K562 (cell line): ENCODE data around the gene CCDC167. TPM values are rescaled to one million over a fixed set of nuclear protein-coding genes. Genes with fewer than 3 reads are reported as not detected.

ENCODE experiments used
- BRD4 ChIP-seq: fragments of 200-600 bp; sonication (generic); IDR thresholded peaks from 2 replicates; pipeline ENCODE4 v1.6.1; 2017; ENCODE audit warnings: inconsistent platforms
- DDX20 ChIP-seq: fragments of 450-650 bp; IDR thresholded peaks from 2 replicates; pipeline ENCODE4 v1.6.1; 2016; ENCODE audit warnings: missing genetic modification characterization, low read depth, mild to moderate bottlenecking, missing compliant biosample characterization, moderate library complexity
- FOXK1 ChIP-seq: sonication (generic); formaldehyde crosslinking; IDR thresholded peaks from 2 replicates; pipeline ENCODE4 v1.8.0; 2022; ENCODE audit warnings: missing genetic modification reagents, mild to moderate bottlenecking, borderline replicate concordance
- ILK ChIP-seq: fragments of 450-650 bp; IDR thresholded peaks from 2 replicates; pipeline ENCODE4 v1.6.1; 2016; ENCODE audit warnings: missing genetic modification characterization, low read depth, mild to moderate bottlenecking, missing compliant biosample characterization, moderate library complexity, borderline replicate concordance
- KLF10 ChIP-seq: fragments of 250-450 bp; sonication (Bioruptor Pico); IDR thresholded peaks from 2 replicates; pipeline ENCODE4 v1.6.1; 2021; ENCODE audit warnings: matching md5 sums
- MAFF ChIP-seq: IDR thresholded peaks from 2 replicates; pipeline ENCODE4 v1.6.1; 2012; ENCODE audit warnings: low read length, improper control_type of control experiment
- NR2F6 ChIP-seq: fragments of 450-650 bp; formaldehyde crosslinking; IDR thresholded peaks from 2 replicates; pipeline ENCODE4 v1.4.0; 2020; ENCODE audit warnings: mild to moderate bottlenecking
- NR4A1 ChIP-seq, 2 experiments: fragments of 250-450 bp in 1 of 2; fragments of 450-650 bp in 1 of 2; sonication (Bioruptor Pico) in 1 of 2; IDR thresholded peaks; 2 replicates each; pipeline versions ENCODE4 v1.4.0 to v1.6.1; 2016 to 2020; ENCODE audit warnings: mild to moderate bottlenecking in 2 of 2, missing compliant biosample characterization in 1 of 2, missing genetic modification characterization in 1 of 2, moderate library complexity in 1 of 2
- POLR2A ChIP-seq: fragments of 450-650 bp; conservative IDR thresholded peaks from 2 replicates; pipeline ENCODE4 v1.6.1; 2016
- RBM14 ChIP-seq: fragments of 200-400 bp; formaldehyde crosslinking; IDR thresholded peaks from 2 replicates; pipeline ENCODE4 v1.6.1; 2018; ENCODE audit warnings: low read depth, mild to moderate bottlenecking, low read length, moderate library complexity, borderline replicate concordance; ENCODE audit not compliant: insufficient read depth
- TSC22D4 ChIP-seq: fragments of 450-650 bp; IDR thresholded peaks from 2 replicates; pipeline ENCODE4 v1.6.1; 2016; ENCODE audit warnings: missing genetic modification characterization, missing biosample characterization, control low read depth
- U2AF1 ChIP-seq: fragments of 200-400 bp; formaldehyde crosslinking; optimal IDR thresholded peaks from 2 replicates; pipeline ENCODE3; 2017; ENCODE audit warnings: mild to moderate bottlenecking, low read depth, low read length, moderate library complexity
- ZNF253 ChIP-seq: fragments of 250-450 bp; sonication (Bioruptor Pico); conservative IDR thresholded peaks from 2 replicates; pipeline ENCODE4 v1.6.1; 2021; ENCODE audit warnings: mild to moderate bottlenecking
- ZSCAN29 ChIP-seq: fragments of 450-650 bp; IDR thresholded peaks from 2 replicates; pipeline ENCODE4 v1.6.1; 2017
- polyA plus RNA-seq, 8 experiments: library from polyadenylated mRNA; depleted of rRNA in 4 of 8; stranded (reverse) in 5 of 8; unstranded in 3 of 8; fragments of >200 nt; fragmentation: Nextera tagmentation in 2 of 8; fragmentation: Illumina TruSeq in 1 of 8; extraction: Ambion mirVana in 2 of 8; extraction: Trizol in 1 of 8; gene quantifications; 2 replicates each; pipeline versions ENCODE4 v1.2.1 to v1.2.3, GENCODE V29; 2011 to 2014; ENCODE audit warnings: inconsistent platforms in 1 of 8, missing spikeins in 1 of 8
- total RNA-seq, 7 experiments: library from RNA; depleted of rRNA in 6 of 7; stranded (reverse); fragments of >200 nt in 6 of 7; fragmentation: Illumina TruSeq in 2 of 7; extraction: Trizol in 2 of 7; gene quantifications; 2 replicates each; pipeline versions ENCODE4 v1.2.1 to v1.2.3, GENCODE V29; 2011 to 2021; ENCODE audit warnings: low replicate concordance in 1 of 7
- TF ChIP-seq, protein P1 (sequence below), 2 experiments: IDR thresholded peaks; 2 replicates each; pipeline ENCODE4 v1.6.1; 2011; ENCODE audit warnings: borderline replicate concordance in 1 of 2, control low read depth in 1 of 2, low read depth in 1 of 2, low read length in 1 of 2, mild to moderate bottlenecking in 1 of 2, mixed read lengths in 1 of 2, moderate library complexity in 1 of 2; ENCODE audit not compliant: insufficient read depth in 1 of 2, insufficient read length in 1 of 2, poor library complexity in 1 of 2, severe bottlenecking in 1 of 2; ENCODE audit errors: extremely low read depth in 1 of 2
- TF ChIP-seq, protein P2 (sequence below): fragments of 450-650 bp; formaldehyde crosslinking; IDR thresholded peaks from 2 replicates; pipeline ENCODE4 v1.4.0; 2020; ENCODE audit warnings: mild to moderate bottlenecking, mixed read lengths
- TF ChIP-seq, protein P3 (sequence below): fragments of 450-650 bp; IDR thresholded peaks from 2 replicates; pipeline ENCODE4 v1.6.1; 2016; ENCODE audit warnings: low read depth, mild to moderate bottlenecking, moderate library complexity
- TF ChIP-seq, protein P4 (sequence below): fragments of 250-450 bp; sonication (Bioruptor Pico); IDR thresholded peaks from 2 replicates; pipeline ENCODE4 v1.8.0; 2022; ENCODE audit warnings: inconsistent platforms, mild to moderate bottlenecking, moderate library complexity, borderline replicate concordance
- TF ChIP-seq, protein P5 (sequence below): fragments of 250-450 bp; sonication (Bioruptor Pico); IDR thresholded peaks from 2 replicates; pipeline ENCODE4 v1.4.0; 2020; ENCODE audit warnings: mild to moderate bottlenecking

The CCDC167 gene
- total and polyA plus RNA-seq, 9 of the 15 experiments (the other 6 are each of a cell fraction or from before 2014, with no cell fraction given) = 26.0 to 114 (median 45.2) TPM

DNA sequence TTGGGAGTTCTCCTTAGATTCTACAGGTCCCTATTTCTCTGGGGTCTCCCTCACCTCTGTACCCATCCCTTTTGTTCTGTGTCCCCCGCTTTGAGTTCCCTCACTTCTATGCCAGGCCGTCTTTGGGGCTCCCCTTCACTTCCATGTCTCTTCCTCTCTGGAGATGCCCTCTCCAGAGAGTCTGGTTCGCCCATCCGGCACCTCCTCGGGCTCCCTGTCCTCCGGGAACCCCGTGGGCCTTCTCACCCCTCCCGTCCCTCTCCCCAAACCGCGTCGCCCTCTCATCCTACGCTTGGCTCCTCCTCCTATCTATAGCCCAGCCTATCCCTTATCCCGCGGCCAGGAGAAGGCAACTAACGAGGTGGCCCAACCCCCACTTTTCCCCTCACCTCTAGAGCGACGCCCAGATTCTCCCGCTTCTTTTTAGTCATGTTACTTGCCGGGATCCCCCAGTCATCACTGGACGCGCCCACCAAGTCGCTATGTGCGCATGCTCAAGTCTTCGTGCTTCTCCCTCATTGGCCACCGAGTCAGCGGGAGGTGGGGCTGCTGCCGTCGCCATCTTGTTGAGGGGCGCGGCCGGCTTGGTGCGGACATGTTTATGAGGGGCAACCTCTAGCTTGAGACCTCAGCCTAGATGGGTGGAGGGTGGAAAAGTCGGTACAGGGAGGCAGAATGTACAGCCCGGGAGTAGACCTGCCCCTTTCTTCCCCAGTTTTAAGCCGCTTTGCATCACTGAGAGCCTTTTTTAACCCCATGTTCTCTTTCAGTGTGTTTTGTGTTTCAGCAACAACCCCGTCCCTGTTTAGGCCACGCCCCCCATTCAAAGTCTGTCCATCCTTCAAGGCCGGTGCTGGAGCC, at the start of gene CCDC167 (continued):
- TF ChIP-seq, protein P1, sequence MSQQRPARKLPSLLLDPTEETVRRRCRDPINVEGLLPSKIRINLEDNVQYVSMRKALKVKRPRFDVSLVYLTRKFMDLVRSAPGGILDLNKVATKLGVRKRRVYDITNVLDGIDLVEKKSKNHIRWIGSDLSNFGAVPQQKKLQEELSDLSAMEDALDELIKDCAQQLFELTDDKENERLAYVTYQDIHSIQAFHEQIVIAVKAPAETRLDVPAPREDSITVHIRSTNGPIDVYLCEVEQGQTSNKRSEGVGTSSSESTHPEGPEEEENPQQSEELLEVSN (IDR thresholded peaks at IDR 0.05; ENCODE audit: borderline replicate concordance in 1 of 2, extremely low read depth in 1 of 2, insufficient read depth in 1 of 2, insufficient read length in 1 of 2, low read depth in 1 of 2, low read length in 1 of 2, poor library complexity in 1 of 2, severe bottlenecking in 1 of 2) = peak; percentile 94 to 95
- TF ChIP-seq NR4A1 (CRISPR knock-in tag; IDR thresholded peaks at IDR 0.05) (no peak), NR4A1 (tag; IDR thresholded peaks at IDR 0.05) (0 out of 2 replicates have a peak, but pooled peaks have one; percentile 48), MAFF (no peak), ZSCAN29 (no peak), TSC22D4 (tag) (no peak), FOXK1 (CRISPR knock-in tag) (0 out of 2 replicates have a peak, but pooled peaks have one; percentile 26), BRD4 (no peak), ILK (tag) (no peak), POLR2A (peak; percentile 88), KLF10 (CRISPR knock-in tag) (no peak), DDX20 (tag) (no peak), ZNF253 (CRISPR knock-in tag) (no peak), RBM14 (no peak), U2AF1 (no peak), NR2F6 (CRISPR knock-in tag) (no peak)
- TF ChIP-seq, protein P2, sequence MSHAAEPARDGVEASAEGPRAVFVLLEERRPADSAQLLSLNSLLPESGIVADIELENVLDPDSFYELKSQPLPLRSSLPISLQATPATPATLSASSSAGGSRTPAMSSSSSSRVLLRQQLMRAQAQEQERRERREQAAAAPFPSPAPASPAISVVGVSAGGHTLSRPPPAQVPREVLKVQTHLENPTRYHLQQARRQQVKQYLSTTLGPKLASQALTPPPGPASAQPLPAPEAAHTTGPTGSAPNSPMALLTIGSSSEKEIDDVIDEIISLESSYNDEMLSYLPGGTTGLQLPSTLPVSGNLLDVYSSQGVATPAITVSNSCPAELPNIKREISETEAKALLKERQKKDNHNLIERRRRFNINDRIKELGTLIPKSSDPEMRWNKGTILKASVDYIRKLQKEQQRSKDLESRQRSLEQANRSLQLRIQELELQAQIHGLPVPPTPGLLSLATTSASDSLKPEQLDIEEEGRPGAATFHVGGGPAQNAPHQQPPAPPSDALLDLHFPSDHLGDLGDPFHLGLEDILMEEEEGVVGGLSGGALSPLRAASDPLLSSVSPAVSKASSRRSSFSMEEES = no peak
- TF ChIP-seq, protein P3, sequence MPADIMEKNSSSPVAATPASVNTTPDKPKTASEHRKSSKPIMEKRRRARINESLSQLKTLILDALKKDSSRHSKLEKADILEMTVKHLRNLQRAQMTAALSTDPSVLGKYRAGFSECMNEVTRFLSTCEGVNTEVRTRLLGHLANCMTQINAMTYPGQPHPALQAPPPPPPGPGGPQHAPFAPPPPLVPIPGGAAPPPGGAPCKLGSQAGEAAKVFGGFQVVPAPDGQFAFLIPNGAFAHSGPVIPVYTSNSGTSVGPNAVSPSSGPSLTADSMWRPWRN = no peak
- TF ChIP-seq, protein P4, sequence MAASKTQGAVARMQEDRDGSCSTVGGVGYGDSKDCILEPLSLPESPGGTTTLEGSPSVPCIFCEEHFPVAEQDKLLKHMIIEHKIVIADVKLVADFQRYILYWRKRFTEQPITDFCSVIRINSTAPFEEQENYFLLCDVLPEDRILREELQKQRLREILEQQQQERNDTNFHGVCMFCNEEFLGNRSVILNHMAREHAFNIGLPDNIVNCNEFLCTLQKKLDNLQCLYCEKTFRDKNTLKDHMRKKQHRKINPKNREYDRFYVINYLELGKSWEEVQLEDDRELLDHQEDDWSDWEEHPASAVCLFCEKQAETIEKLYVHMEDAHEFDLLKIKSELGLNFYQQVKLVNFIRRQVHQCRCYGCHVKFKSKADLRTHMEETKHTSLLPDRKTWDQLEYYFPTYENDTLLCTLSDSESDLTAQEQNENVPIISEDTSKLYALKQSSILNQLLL (CRISPR knock-in tag) = no peak
- TF ChIP-seq, protein P5, sequence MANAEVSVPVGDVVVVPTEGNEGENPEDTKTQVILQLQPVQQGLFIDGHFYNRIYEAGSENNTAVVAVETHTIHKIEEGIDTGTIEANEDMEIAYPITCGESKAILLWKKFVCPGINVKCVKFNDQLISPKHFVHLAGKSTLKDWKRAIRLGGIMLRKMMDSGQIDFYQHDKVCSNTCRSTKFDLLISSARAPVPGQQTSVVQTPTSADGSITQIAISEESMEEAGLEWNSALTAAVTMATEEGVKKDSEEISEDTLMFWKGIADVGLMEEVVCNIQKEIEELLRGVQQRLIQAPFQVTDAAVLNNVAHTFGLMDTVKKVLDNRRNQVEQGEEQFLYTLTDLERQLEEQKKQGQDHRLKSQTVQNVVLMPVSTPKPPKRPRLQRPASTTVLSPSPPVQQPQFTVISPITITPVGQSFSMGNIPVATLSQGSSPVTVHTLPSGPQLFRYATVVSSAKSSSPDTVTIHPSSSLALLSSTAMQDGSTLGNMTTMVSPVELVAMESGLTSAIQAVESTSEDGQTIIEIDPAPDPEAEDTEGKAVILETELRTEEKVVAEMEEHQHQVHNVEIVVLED (CRISPR knock-in tag) = no peak
